ENCODE measurements around the gene TRIM25. TPM values are rescaled to one million over a fixed set of nuclear protein-coding genes. Genes with fewer than 3 reads are reported as not detected.

TRIM25 gene
- total RNA-seq, 1 experiment from 2014 or later, result 32.5 TPM

GRCh38 chr17:56881685-56882295 is 32.1 kb downstream of the TRIM25 start:
- Histone ChIP-seq H4K20me1 (ENCODE audit: control insufficient read depth, insufficient read depth, insufficient read length) (no peaks in the 10 kb centered on the region), H4K8ac (replicated peaks; ENCODE audit: insufficient read length, low read depth, low read length) (no peak overlapping the region), H3K79me2 (ENCODE audit: insufficient read depth, low read length) (no peaks in the 10 kb centered on the region), H2BK20ac (ENCODE audit: low read depth, low read length, poor library complexity, severe bottlenecking) (no peak overlapping the region), H3K23me2 (ENCODE audit: insufficient read length, low read depth, low read length, poor library complexity, severe bottlenecking) (no peaks in the 10 kb centered on the region), H2AFZ (ENCODE audit: low read length) (no peak overlapping the region), H4K5ac (ENCODE audit: insufficient read length, low read depth, low read length) (no peak overlapping the region), H3K23ac (ENCODE audit: insufficient read length, low read depth, low read length) (no peak overlapping the region), H3K9ac (ENCODE audit: extremely low read depth, insufficient read length, low read length) (no peak overlapping the region), H3K9me3 (ENCODE audit: control insufficient read depth, low read depth, low read length) (no peaks in the 10 kb centered on the region), H3K14ac (ENCODE audit: insufficient read depth, low read length) (no peak overlapping the region), H3K4ac (ENCODE audit: low read depth, low read length) (no peak overlapping the region), H3K18ac (ENCODE audit: insufficient read length, low read depth, low read length) (no peak overlapping the region), H2BK15ac (ENCODE audit: low read depth, low read length) (no peak overlapping the region), H3T11ph (ENCODE audit: low read length) (no peak overlapping the region), H3K4me2 (ENCODE audit: insufficient read depth, insufficient read length, low read length) (no peak overlapping the region), H2BK120ac (ENCODE audit: low read depth, low read length, poor library complexity, severe bottlenecking) (no peak overlapping the region), H2AK5ac (ENCODE audit: insufficient read length, low read length) (no peak overlapping the region), H3K56ac (ENCODE audit: insufficient read length, low read depth, low read length) (no peak overlapping the region), H2BK5ac (ENCODE audit: insufficient read length, low read length) (no peak overlapping the region), H3K79me1 (ENCODE audit: insufficient read depth, low read depth, low read length, poor library complexity, severe bottlenecking) (no peaks in the 10 kb centered on the region), H3K4me1 (ENCODE audit: insufficient read depth, low read length) (0 out of 2 replicates have a peak, but pooled peaks cover 3% of the 10 kb centered on the region), H3K27me3 (ENCODE audit: insufficient read depth, low read length) (no peaks in the 10 kb centered on the region), H4K91ac (ENCODE audit: insufficient read length, low read depth, low read length) (no peak overlapping the region), H2BK12ac (ENCODE audit: insufficient read length, low read depth, low read length) (no peak overlapping the region), H3K27ac (ENCODE audit: insufficient read length, low read depth, low read length) (no peak overlapping the region)
- H3K4me1 Mint-ChIP-seq, result peaks cover 2 to 7% of the 10 kb centered on the region in 2 experiments
- peaks cover 0 to 4% of the 10 kb centered on the region in 2 experiments; a peak in 4 of 5 replicates for H3K9me3 Mint-ChIP-seq
- DNase-seq, result no peak
- H3K4me3 Mint-ChIP-seq, result no peak overlapping the region
- H3K27me3 Mint-ChIP-seq (ENCODE audit: low read depth), result peaks cover 2% of the 10 kb centered on the region
- WGBS (ENCODE audit: extremely low coverage, insufficient read length, low lambda C conversion rate), result no CpG with 5 or more reads among the region's 3 CpGs
- TF ChIP-seq CTCF (conservative IDR thresholded peaks at IDR 0.05), result no peak
- H3K36me3 Mint-ChIP-seq (ENCODE audit: insufficient read depth in 1 of 3, low read depth in 3 of 3), result peaks cover 6 to 8% (median 8%) of the 10 kb centered on the region in 3 experiments; a peak in 5 of 7 replicates
- H3K27ac Mint-ChIP-seq, result no peak overlapping the region

All from H9 (cell line).